ENCODE results near the gene NDN.
A peak's percentile ranks its signal among the peaks of the same experiment; 100 is the strongest.

The NDN gene

DNA sequence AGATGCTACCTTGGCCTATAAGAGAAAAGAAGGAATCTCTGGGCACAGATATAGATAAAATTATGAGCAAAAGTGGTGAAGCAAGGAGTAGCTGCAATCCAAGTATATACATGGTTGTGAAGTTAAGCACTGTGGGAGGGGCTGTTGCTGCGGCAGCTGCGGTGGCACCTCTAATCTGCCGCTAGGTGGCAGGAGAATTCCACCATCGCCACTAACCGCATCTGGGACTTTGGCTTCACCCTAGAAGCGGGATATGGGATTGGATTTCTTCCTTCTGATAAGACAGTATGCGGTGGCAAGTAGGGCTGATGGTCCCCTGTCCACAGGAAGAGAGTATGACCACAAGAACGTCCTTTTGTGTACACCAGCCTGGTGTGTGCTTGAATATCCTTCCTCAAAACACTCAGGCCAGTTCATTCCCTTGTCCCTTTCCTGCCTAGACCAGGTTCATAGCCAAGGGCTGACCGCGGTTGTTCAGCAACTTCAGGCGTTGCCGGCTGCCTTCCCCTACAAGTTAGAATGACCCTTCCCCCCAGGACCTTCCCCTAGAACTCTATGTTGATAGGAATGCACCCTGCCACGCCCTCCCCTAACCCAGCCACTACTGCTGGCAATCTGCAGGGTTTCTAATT lies 44.6 kb downstream of the NDN start:
- peak in 2 of 3 donors; percentile 25 to 50 for DNase-seq (ENCODE audit: low read depth in 2 of 3, low spot score in 1 of 3)

Data from stimulated activated CD4-positive, alpha-beta T cell treated with anti-CD3 and anti-CD28 coated beads, Interleukin-12 subunit alpha, Interleukin-12 subunit beta, amount 100 ng/mL, for 48 hours (primary cell).